ENCODE data around the gene ZBTB7C. TPM values are rescaled to one million over a fixed set of nuclear protein-coding genes. Genes with fewer than 3 reads are reported as not detected.
A peak's percentile ranks its signal among the peaks of the same experiment; 100 is the strongest.

ZBTB7C gene
- polyA plus RNA-seq, 4 donors: 0.54 to 4.1 (median 1.5) TPM

GRCh38 chr18:48226401-48226800 is 182.8 kb downstream of the ZBTB7C start:
- FAIRE-seq: no peak
- Histone ChIP-seq H3K27ac (ENCODE audit: low read depth in 1 of 3, low read length in 2 of 3) (no peak overlapping the region), H3K9me3 (ENCODE audit: control insufficient read depth in 2 of 2, insufficient read depth in 1 of 2, low read depth in 1 of 2, low read length in 1 of 2) (no peaks in the 10 kb centered on the region), H3K4me3 (ENCODE audit: low read depth in 1 of 3, low read length in 3 of 3) (no peak overlapping the region), H3K4me1 (ENCODE audit: control insufficient read depth in 3 of 3, insufficient read depth in 2 of 3, low read depth in 1 of 3, low read length in 2 of 3) (peaks cover 0 to 2% (median 0%) of the 10 kb centered on the region in 3 donors), H3K36me3 (ENCODE audit: control insufficient read depth in 3 of 3, insufficient read depth in 2 of 3, low read depth in 1 of 3, low read length in 3 of 3) (no peaks in the 10 kb centered on the region), H3K27me3 (ENCODE audit: control insufficient read depth in 3 of 3, insufficient read depth in 3 of 3, low read length in 3 of 3) (peaks cover 0 to 5% (median 0%) of the 10 kb centered on the region in 3 donors)
- no peak for DNase-seq
- WGBS, 3 donors: 86 to 100% (median 95%) methylated on average over 1 of the region's 1 CpG

- H3K36me3 ChIP-seq (ENCODE audit: control insufficient read depth in 3 of 3, insufficient read depth in 2 of 3, low read depth in 1 of 3, low read length in 3 of 3): no peaks in the 10 kb centered on the region
- no peak overlapping the region for H3K27ac ChIP-seq (ENCODE audit: low read depth in 1 of 3, low read length in 2 of 3)
- 5 to 20% (median 14%) methylated on average over 4 of the region's 4 CpGs for WGBS, 3 donors
- FAIRE-seq (no peak), DNase-seq (peak; percentile 77 to 89)
- peaks cover 0 to 5% (median 0%) of the 10 kb centered on the region in 3 donors for H3K27me3 ChIP-seq (ENCODE audit: control insufficient read depth in 3 of 3, insufficient read depth in 3 of 3, low read length in 3 of 3)
- H3K9me3 ChIP-seq (ENCODE audit: control insufficient read depth in 2 of 2, insufficient read depth in 1 of 2, low read depth in 1 of 2, low read length in 1 of 2): no peaks in the 10 kb centered on the region
- no peak overlapping the region for H3K4me3 ChIP-seq (ENCODE audit: low read depth in 1 of 3, low read length in 3 of 3)
- H3K4me1 ChIP-seq (ENCODE audit: control insufficient read depth in 3 of 3, insufficient read depth in 2 of 3, low read depth in 1 of 3, low read length in 2 of 3): no peaks in the 10 kb centered on the region
These were observed 187.1 kb downstream of the ZBTB7C start for GRCh38 chr18:48222118-48222517.

- Histone ChIP-seq H3K4me3 (ENCODE audit: low read depth in 1 of 3, low read length in 3 of 3) (no peak overlapping the region), H3K36me3 (ENCODE audit: control insufficient read depth in 3 of 3, insufficient read depth in 2 of 3, low read depth in 1 of 3, low read length in 3 of 3) (no peaks in the 10 kb centered on the region), H3K27me3 (ENCODE audit: control insufficient read depth in 3 of 3, insufficient read depth in 3 of 3, low read length in 3 of 3) (peaks cover 0 to 5% (median 0%) of the 10 kb centered on the region in 3 donors), H3K9me3 (ENCODE audit: control insufficient read depth in 2 of 2, insufficient read depth in 1 of 2, low read depth in 1 of 2, low read length in 1 of 2) (no peaks in the 10 kb centered on the region), H3K4me1 (ENCODE audit: control insufficient read depth in 3 of 3, insufficient read depth in 2 of 3, low read depth in 1 of 3, low read length in 2 of 3) (no peaks in the 10 kb centered on the region), H3K27ac (ENCODE audit: low read depth in 1 of 3, low read length in 2 of 3) (no peak overlapping the region)
- WGBS, 3 donors: 91 to 96% (median 94%) methylated on average over 2 of the region's 2 CpGs
- FAIRE-seq (no peak), DNase-seq (no peak)
These were observed 189.2 kb downstream of the ZBTB7C start for GRCh38 chr18:48219810-48220499.

GRCh38 chr18:48219037-48219809 is 190.0 kb downstream of the ZBTB7C start:
- Histone ChIP-seq H3K36me3 (ENCODE audit: control insufficient read depth in 3 of 3, insufficient read depth in 2 of 3, low read depth in 1 of 3, low read length in 3 of 3) (no peaks in the 10 kb centered on the region), H3K27ac (ENCODE audit: low read depth in 1 of 3, low read length in 2 of 3) (no peak overlapping the region), H3K27me3 (ENCODE audit: control insufficient read depth in 3 of 3, insufficient read depth in 3 of 3, low read length in 3 of 3) (peaks cover 0 to 5% (median 0%) of the 10 kb centered on the region in 3 donors), H3K4me1 (ENCODE audit: control insufficient read depth in 3 of 3, insufficient read depth in 2 of 3, low read depth in 1 of 3, low read length in 2 of 3) (no peaks in the 10 kb centered on the region), H3K4me3 (ENCODE audit: low read depth in 1 of 3, low read length in 3 of 3) (no peak overlapping the region), H3K9me3 (ENCODE audit: control insufficient read depth in 2 of 2, insufficient read depth in 1 of 2, low read depth in 1 of 2, low read length in 1 of 2) (no peaks in the 10 kb centered on the region)
- DNase-seq (no peak), FAIRE-seq (no peak)
- 79 to 91% (median 88%) methylated on average over 6 of the region's 6 CpGs for WGBS, 3 donors

- 81 to 92% (median 84%) methylated on average over 7 of the region's 7 CpGs for WGBS, 3 donors
- Histone ChIP-seq H3K36me3 (ENCODE audit: control insufficient read depth in 3 of 3, insufficient read depth in 2 of 3, low read depth in 1 of 3, low read length in 3 of 3) (no peaks in the 10 kb centered on the region), H3K27ac (ENCODE audit: low read depth in 1 of 3, low read length in 2 of 3) (no peak overlapping the region), H3K27me3 (ENCODE audit: control insufficient read depth in 3 of 3, insufficient read depth in 3 of 3, low read length in 3 of 3) (peaks cover 0 to 5% (median 0%) of the 10 kb centered on the region in 3 donors), H3K4me3 (ENCODE audit: low read depth in 1 of 3, low read length in 3 of 3) (no peak overlapping the region), H3K4me1 (ENCODE audit: control insufficient read depth in 3 of 3, insufficient read depth in 2 of 3, low read depth in 1 of 3, low read length in 2 of 3) (no peaks in the 10 kb centered on the region), H3K9me3 (ENCODE audit: control insufficient read depth in 2 of 2, insufficient read depth in 1 of 2, low read depth in 1 of 2, low read length in 1 of 2) (no peaks in the 10 kb centered on the region)
- FAIRE-seq (no peak), DNase-seq (no peak)
These were observed 190.7 kb downstream of the ZBTB7C start for GRCh38 chr18:48218285-48219022.

GRCh38 chr18:48217258-48218250 is 191.6 kb downstream of the ZBTB7C start:
- H3K27me3 ChIP-seq (ENCODE audit: control insufficient read depth in 3 of 3, insufficient read depth in 3 of 3, low read length in 3 of 3): no peaks in the 10 kb centered on the region
- no peaks in the 10 kb centered on the region for H3K9me3 ChIP-seq (ENCODE audit: control insufficient read depth in 2 of 2, insufficient read depth in 1 of 2, low read depth in 1 of 2, low read length in 1 of 2)
- FAIRE-seq: no peak
- H3K36me3 ChIP-seq (ENCODE audit: control insufficient read depth in 3 of 3, insufficient read depth in 2 of 3, low read depth in 1 of 3, low read length in 3 of 3): no peaks in the 10 kb centered on the region
- no peaks in the 10 kb centered on the region for H3K4me1 ChIP-seq (ENCODE audit: control insufficient read depth in 3 of 3, insufficient read depth in 2 of 3, low read depth in 1 of 3, low read length in 2 of 3)
- H3K4me3 ChIP-seq (ENCODE audit: low read depth in 1 of 3, low read length in 3 of 3): no peak overlapping the region
- DNase-seq: no peak
- 82 to 86% (median 85%) methylated on average over 15 of the region's 15 CpGs for WGBS, 3 donors
- no peak overlapping the region for H3K27ac ChIP-seq (ENCODE audit: low read depth in 1 of 3, low read length in 2 of 3)

- WGBS, 3 donors: 84 to 86% (median 86%) methylated on average over 9 of the region's 9 CpGs
- DNase-seq (no peak), FAIRE-seq (no peak)
- Histone ChIP-seq H3K4me1 (ENCODE audit: control insufficient read depth in 3 of 3, insufficient read depth in 2 of 3, low read depth in 1 of 3, low read length in 2 of 3) (no peaks in the 10 kb centered on the region), H3K27ac (ENCODE audit: low read depth in 1 of 3, low read length in 2 of 3) (no peak overlapping the region), H3K4me3 (ENCODE audit: low read depth in 1 of 3, low read length in 3 of 3) (no peak overlapping the region), H3K36me3 (ENCODE audit: control insufficient read depth in 3 of 3, insufficient read depth in 2 of 3, low read depth in 1 of 3, low read length in 3 of 3) (no peaks in the 10 kb centered on the region), H3K27me3 (ENCODE audit: control insufficient read depth in 3 of 3, insufficient read depth in 3 of 3, low read length in 3 of 3) (no peaks in the 10 kb centered on the region), H3K9me3 (ENCODE audit: control insufficient read depth in 2 of 2, insufficient read depth in 1 of 2, low read depth in 1 of 2, low read length in 1 of 2) (no peaks in the 10 kb centered on the region)
These were observed 192.4 kb downstream of the ZBTB7C start for GRCh38 chr18:48216639-48217257.

Measured in small intestine (tissue), 7 donors.